SK-N-SH treated with all-trans-retinoic acid at 6 μM for 48 hours (cell line): ENCODE measurements around the gene HDAC10.

Experiments used
- ATAC-seq: fragments of 200-7000 bp; cut with Tn5 transposase; 3 replicates; pipeline ENCODE4 v1.9.1; 2020; ENCODE audit warnings: mild to moderate bottlenecking, moderate library complexity
- ARNTL ChIP-seq: fragments of 450-650 bp; formaldehyde crosslinking; IDR thresholded peaks from 2 replicates; pipeline ENCODE4 v1.5.0; 2020; ENCODE audit warnings: low read depth, mild to moderate bottlenecking, moderate library complexity, borderline replicate concordance
- BACH2 ChIP-seq: fragments of 250-450 bp; sonication (Bioruptor Pico); IDR thresholded peaks from 2 replicates; pipeline ENCODE4 v1.9.0; 2021; ENCODE audit warnings: mild to moderate bottlenecking, borderline replicate concordance
- CREB5 ChIP-seq: fragments of 250-450 bp; sonication (Bioruptor Pico); IDR thresholded peaks from 2 replicates; pipeline ENCODE4 v1.5.1; 2020; ENCODE audit warnings: low read depth, mild to moderate bottlenecking, moderate library complexity
- CSDC2 ChIP-seq: fragments of 250-450 bp; sonication (Bioruptor Pico); IDR thresholded peaks from 2 replicates; pipeline ENCODE4 v1.5.0; 2020; ENCODE audit warnings: mild to moderate bottlenecking, moderate library complexity
- CSRNP3 ChIP-seq: fragments of 250-450 bp; sonication (Bioruptor Pico); IDR thresholded peaks from 2 replicates; pipeline ENCODE4 v1.5.1; 2021; ENCODE audit warnings: mild to moderate bottlenecking, moderate library complexity
- ESRRG ChIP-seq: fragments of 250-450 bp; sonication (Bioruptor Pico); IDR thresholded peaks from 2 replicates; pipeline ENCODE4 v1.6.1; 2021; ENCODE audit warnings: mild to moderate bottlenecking
- GLIS3 ChIP-seq: fragments of 250-450 bp; sonication (Bioruptor Pico); IDR thresholded peaks from 2 replicates; pipeline ENCODE4 v1.5.0; 2020; ENCODE audit warnings: mild to moderate bottlenecking, moderate library complexity
- ISL1 ChIP-seq: fragments of 250-450 bp; sonication (Bioruptor Pico); IDR thresholded peaks from 2 replicates; pipeline ENCODE4 v2.1.2; 2022; ENCODE audit warnings: mild to moderate bottlenecking, moderate library complexity
- OSR1 ChIP-seq: fragments of 250-450 bp; sonication (Bioruptor Pico); IDR thresholded peaks from 2 replicates; pipeline ENCODE4 v1.8.0; 2022; ENCODE audit warnings: moderate library complexity, mild to moderate bottlenecking, inconsistent platforms
- PATZ1 ChIP-seq: fragments of 250-450 bp; sonication (Bioruptor Pico); IDR thresholded peaks from 2 replicates; pipeline ENCODE4 v1.8.0; 2020; ENCODE audit warnings: mild to moderate bottlenecking, moderate library complexity, borderline replicate concordance
- PPARA ChIP-seq: fragments of 250-450 bp; sonication (Bioruptor Pico); IDR thresholded peaks from 2 replicates; pipeline ENCODE4 v1.5.0; 2020; ENCODE audit warnings: mild to moderate bottlenecking, borderline replicate concordance
- RARB ChIP-seq: fragments of 250-450 bp; sonication (Bioruptor Pico); IDR thresholded peaks from 2 replicates; pipeline ENCODE4 v1.8.0; 2021; ENCODE audit warnings: mild to moderate bottlenecking, moderate library complexity
- SNAI2 ChIP-seq: fragments of 250-450 bp; sonication (Bioruptor Pico); IDR thresholded peaks from 2 replicates; pipeline ENCODE4 v1.5.0; 2020; ENCODE audit warnings: mild to moderate bottlenecking, moderate library complexity
- TCF4 ChIP-seq: fragments of 250-450 bp; sonication (Bioruptor Pico); IDR thresholded peaks from 2 replicates; pipeline ENCODE4 v1.8.0; 2021; ENCODE audit warnings: mild to moderate bottlenecking, moderate library complexity, borderline replicate concordance
- TOX ChIP-seq: fragments of 250-450 bp; sonication (Bioruptor Pico); IDR thresholded peaks from 2 replicates; pipeline ENCODE4 v1.8.0; 2021; ENCODE audit warnings: mild to moderate bottlenecking, moderate library complexity, borderline replicate concordance
- TSHZ2 ChIP-seq: fragments of 250-450 bp; sonication (Bioruptor Pico); IDR thresholded peaks from 2 replicates; pipeline ENCODE4 v1.5.0; 2020; ENCODE audit warnings: mild to moderate bottlenecking, moderate library complexity
- ZFP3 ChIP-seq: fragments of 250-450 bp; sonication (Bioruptor Pico); IDR thresholded peaks from 2 replicates; pipeline ENCODE4 v1.5.0; 2020; ENCODE audit warnings: mild to moderate bottlenecking, moderate library complexity
- ZFP30 ChIP-seq: fragments of 450-650 bp; formaldehyde crosslinking; IDR thresholded peaks from 2 replicates; pipeline ENCODE4 v1.5.0; 2022; ENCODE audit warnings: mild to moderate bottlenecking, moderate library complexity
- ZNF565 ChIP-seq: fragments of 450-650 bp; formaldehyde crosslinking; conservative IDR thresholded peaks from 2 replicates; pipeline ENCODE4 v1.5.0; 2020; ENCODE audit warnings: low read depth, mild to moderate bottlenecking, moderate library complexity
- ZNF70 ChIP-seq: fragments of 450-650 bp; formaldehyde crosslinking; IDR thresholded peaks from 2 replicates; pipeline ENCODE4 v1.5.0; 2020; ENCODE audit warnings: mild to moderate bottlenecking, moderate library complexity
- ZNF8 ChIP-seq: fragments of 450-650 bp; formaldehyde crosslinking; IDR thresholded peaks from 2 replicates; pipeline ENCODE4 v1.5.0; 2020; ENCODE audit warnings: mild to moderate bottlenecking, moderate library complexity

The HDAC10 gene

GRCh38 chr22:50268655-50269113 is 17.6 kb upstream of the HDAC10 start:
- no peak for ATAC-seq

GRCh38 chr22:50267591-50268390 is 16.7 kb upstream of the HDAC10 start:
- ATAC-seq: no peak
- no peak for TF ChIP-seq TSHZ2 (CRISPR knock-in tag)

More at GRCh38 chr22:50268655-50269113, 17.6 kb upstream of the HDAC10 start:
- TF ChIP-seq ZNF565: no peak
- TF ChIP-seq ZNF8 (CRISPR knock-in tag): no peak
- TF ChIP-seq ARNTL (CRISPR knock-in tag): no peak
- no peak for TF ChIP-seq ZNF70 (CRISPR knock-in tag)
- TF ChIP-seq PATZ1 (CRISPR knock-in tag): no peak

GRCh38 chr22:50266994-50267393 is 15.9 kb upstream of the HDAC10 start:
- no peak for TF ChIP-seq ZFP3 (CRISPR knock-in tag)
- TF ChIP-seq OSR1: no peak
- no peak for TF ChIP-seq ZNF8 (CRISPR knock-in tag)
- TF ChIP-seq ISL1 (CRISPR knock-in tag): no peak
- TF ChIP-seq TOX: no peak
- TF ChIP-seq CREB5 (CRISPR knock-in tag): no peak
- no peak for TF ChIP-seq PATZ1 (CRISPR knock-in tag)
- TF ChIP-seq TSHZ2 (CRISPR knock-in tag): no peak
- TF ChIP-seq CSDC2 (CRISPR knock-in tag): no peak
- no peak for TF ChIP-seq TCF4 (CRISPR knock-in tag)
- no peak for TF ChIP-seq CSRNP3 (CRISPR knock-in tag)
- TF ChIP-seq SNAI2 (CRISPR knock-in tag): no peak
- TF ChIP-seq RARB (CRISPR knock-in tag): no peak
- no peak for TF ChIP-seq ZFP30 (CRISPR knock-in tag)
- TF ChIP-seq ESRRG (CRISPR knock-in tag): no peak
- TF ChIP-seq PPARA (CRISPR knock-in tag): no peak
- no peak for TF ChIP-seq ZNF565
- TF ChIP-seq BACH2 (CRISPR knock-in tag): no peak
- TF ChIP-seq ARNTL (CRISPR knock-in tag): no peak
- TF ChIP-seq GLIS3 (CRISPR knock-in tag): no peak
- ATAC-seq: no peak
